ENCODE data around the gene WDR70.
"Not testable (repeated sequence)": the region's sequence is repeated elsewhere in the genome, so short reads cannot be mapped to it uniquely, and the experiment has no call there.

The WDR70 gene

DNA sequence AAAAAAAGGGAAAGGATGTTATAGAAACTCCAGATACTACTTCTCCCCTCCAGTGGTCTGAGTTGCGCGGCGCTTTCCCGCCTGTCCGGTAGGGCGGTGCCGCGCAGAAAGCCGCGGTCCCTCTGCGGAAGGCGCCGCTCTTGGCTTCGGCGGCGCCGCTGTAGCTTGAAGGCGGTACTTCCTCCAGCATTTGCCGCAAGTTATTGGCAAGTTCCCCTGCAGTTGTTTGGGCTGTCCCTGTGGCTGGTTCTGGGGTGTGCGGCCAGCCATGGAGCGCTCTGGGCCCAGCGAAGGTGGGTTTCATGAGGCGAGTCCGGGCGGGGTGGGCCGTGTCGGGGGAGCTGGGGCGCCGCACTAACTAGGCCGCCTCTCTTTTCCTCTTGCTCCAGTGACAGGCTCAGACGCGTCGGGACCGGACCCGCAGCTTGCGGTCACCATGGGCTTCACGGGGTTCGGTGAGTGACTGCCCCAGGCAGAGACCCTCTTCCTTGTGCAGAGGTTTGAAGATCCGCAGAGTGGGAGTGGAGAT, at the start of gene WDR70:
WDR70 (plus strand) TSS at position 219 of the 529 bp plus-strand sequence; CDS start at position 269, 50 bp downstream.
- peak; percentile 91 for DNase-seq (ENCODE audit: low read depth)

DNA sequence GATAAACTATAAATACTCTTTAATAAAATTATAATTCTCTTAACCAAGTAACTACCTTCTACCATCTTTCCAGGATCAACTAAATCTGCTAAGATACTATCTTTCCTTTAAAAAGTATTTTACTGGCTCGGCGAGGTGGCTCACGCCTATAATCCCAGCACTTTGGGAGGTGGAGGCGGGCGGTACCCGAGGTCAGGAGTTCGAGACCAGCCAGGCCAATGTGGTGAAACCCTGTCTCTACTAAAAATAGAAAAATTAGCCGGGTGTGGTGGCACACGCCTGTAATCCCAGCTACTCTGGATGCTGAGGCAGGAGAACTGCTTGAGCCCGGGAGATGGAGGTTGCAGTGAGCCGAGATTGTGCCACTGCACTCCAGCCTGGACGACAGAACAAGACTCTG, 44.4 kb upstream of the WDR70 start:
- DNase-seq (ENCODE audit: low read depth), result not testable (repeated sequence)

DNA sequence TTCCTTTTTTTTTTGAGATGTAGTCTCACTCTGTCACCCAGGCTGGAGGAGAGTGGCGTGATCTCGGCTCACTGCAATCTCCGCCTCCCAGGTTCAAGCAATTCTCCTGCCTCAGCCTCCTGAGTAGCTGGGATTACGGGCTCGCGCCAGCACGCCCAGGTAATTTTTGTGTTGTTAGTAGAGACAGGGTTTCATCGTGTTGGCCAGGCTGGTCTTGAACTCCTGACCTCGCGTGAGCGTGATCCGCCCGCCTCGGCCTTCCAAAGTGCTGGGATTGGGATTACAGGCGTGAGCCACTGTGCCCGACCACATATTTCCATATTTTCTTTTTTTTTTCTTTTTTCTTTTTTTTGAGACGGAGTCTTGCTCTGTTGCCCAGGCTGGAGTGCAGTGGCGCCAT, 36.4 kb upstream of the WDR70 start:
- DNase-seq (ENCODE audit: low read depth), result not testable (repeated sequence)

DNA sequence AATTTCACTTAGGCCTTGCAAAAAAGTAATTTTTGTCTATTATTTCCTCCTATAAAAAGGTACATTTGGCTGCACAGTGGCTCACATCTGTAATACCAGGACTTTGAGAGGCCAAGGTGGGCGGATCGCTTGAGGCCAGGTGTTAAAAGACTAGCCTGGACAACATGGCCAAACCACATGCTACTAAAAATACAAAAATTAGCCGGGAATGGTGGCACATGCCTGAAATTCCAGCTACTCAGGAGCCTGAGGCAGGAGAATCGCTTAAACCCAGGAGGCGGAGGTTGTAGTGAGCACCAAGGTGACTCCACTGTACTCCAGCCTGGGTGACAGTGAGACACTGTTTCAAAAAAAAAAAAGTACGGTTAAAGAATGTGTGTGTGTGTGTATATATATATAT, 24.0 kb upstream of the WDR70 start:
- DNase-seq (ENCODE audit: low read depth), result no peak

DNA sequence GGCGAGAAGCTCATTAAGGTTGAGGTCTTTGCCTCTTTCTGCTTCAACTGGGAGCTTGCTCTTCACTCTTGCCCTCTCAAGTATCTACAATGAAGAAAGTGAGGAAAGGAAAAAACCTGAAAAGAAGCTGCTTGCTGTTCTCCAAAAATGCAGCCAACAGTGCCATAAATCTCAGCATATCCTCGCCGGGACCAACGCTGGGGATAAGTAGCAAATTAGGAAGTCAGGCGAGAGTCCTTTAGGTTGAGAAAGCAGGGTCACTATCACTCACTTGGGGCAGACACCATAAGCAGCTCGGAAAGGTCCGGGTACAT, 8.6 kb upstream of the WDR70 start:
- DNase-seq (ENCODE audit: low read depth), result no peak

DNA sequence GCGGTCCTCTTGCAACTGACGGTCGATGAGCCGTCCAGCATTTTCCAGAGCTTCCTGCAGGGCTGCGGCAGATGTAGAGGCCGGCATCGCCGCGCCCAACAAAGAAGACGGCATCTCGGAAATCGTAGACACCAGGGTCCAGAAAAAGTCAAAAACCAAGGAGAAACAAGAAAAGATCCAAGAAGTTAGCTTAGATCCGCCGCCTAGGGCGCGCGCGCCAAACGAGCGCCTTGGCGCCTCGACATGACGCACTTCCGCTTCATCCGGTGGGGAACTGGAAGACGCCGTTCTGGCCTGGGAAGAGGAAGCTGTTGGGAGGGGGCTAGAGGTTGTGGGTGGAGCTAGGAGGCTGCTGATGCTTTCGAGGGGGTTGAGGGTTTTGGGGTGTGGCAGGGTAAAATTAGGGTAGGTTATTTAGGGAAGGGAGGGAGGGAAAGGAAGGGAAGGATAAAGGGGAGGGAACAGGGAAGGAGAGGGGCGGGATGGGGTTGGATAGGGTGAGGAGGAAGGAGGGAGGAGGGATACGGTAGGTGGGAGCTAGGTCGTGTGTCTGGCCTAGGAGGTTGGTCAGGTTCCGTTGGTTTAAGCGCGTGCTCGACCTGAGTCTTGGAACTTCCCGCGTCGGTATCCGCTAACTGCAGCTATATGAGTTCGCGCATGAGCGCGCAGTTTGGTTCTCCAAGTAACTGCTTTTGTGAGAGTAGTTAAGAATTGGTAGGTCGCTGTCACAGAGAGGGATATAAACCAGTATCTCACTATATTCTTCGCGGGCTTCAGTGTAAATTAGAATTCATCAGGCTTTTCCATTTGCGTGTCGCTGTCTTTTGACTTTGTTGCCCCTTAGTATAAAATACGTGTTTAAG, 8.0 kb upstream of the WDR70 start, which contains the start of gene NUP155:
NUP155 (minus strand) TSS at position 243 of the 863 bp plus-strand sequence; CDS start at position 114, 129 bp downstream.
- peak; percentile 96 for DNase-seq (ENCODE audit: low read depth)

DNA sequence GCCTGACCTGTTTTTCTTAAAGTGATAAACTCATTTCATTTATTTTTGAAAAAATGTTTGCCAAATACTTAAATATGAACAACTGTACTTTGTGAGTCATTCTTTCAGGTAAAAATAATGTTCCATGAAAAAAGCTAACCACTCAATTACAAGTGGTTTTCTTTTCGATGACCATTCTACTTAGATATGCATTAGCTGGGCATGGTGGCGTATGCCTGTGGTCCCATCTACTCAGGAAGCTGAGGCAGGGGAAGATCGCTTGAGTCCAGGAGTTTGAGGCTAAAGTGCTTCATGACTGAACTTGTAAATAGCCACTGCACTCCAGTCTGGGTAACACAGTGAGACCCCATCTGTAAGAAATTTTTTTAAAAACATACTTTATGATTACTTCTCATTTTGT, 4.0 kb upstream of the WDR70 start:
- DNase-seq (ENCODE audit: low read depth), result no peak

DNA sequence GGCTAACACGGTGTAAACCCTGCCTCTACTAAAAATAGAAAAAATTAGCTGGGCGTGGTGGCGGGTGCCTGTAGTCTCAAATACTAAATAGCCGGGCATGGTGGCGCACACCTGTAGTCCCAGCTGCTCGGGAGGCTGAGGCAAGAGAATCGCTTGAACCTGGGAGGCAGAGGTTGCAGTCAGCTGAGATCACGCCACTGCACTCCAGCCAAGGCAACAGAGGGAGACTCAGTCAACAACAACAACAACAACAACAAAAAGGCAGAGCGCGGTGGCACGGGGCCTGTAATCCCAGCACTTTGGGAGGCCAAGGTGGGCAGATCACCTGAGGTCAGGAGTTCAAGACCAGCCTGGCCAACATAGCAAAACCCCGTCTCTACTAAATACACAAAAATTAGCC, 1.1 kb upstream of the WDR70 start:
- DNase-seq (ENCODE audit: low read depth), result not testable (repeated sequence)

DNA sequence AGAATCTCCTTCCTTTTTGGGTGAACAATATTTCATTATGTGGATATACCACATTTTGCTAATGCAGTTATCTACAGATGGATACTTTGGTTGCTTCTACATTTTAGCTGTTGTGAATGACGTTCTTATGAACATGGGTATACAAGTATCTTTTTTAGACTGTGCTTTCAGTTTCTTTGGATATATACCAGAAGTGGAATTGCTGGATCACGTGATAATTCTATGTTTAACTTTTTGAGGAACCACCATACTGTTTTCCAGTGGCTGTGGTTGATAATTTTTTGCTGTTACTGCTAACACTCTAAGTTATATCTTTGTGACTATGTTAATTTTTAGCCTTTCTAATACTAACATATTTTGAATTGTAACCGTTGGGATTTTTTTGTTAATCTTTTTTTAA, 12.5 kb downstream of the WDR70 start:
- no peak for DNase-seq (ENCODE audit: low read depth)

DNA sequence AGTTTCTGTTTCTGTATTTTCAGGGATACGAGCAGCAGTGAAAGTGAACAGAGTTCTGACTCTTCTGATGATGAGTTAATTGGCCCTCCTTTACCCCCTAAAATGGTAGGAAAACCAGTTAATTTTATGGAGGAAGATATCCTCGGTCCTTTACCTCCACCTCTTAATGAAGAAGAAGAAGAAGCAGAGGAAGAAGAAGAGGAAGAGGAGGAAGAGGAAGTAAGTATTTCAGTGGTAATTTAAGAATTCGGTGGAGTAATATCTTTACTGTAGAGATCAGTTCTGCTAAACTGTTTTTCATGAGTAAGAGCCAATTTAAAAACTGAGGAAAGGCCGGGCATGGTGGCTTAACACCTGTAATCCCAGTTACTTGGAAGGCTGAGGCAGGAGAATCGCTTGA, 17.2 kb downstream of the WDR70 start:
- DNase-seq (ENCODE audit: low read depth), result no peak

DNA sequence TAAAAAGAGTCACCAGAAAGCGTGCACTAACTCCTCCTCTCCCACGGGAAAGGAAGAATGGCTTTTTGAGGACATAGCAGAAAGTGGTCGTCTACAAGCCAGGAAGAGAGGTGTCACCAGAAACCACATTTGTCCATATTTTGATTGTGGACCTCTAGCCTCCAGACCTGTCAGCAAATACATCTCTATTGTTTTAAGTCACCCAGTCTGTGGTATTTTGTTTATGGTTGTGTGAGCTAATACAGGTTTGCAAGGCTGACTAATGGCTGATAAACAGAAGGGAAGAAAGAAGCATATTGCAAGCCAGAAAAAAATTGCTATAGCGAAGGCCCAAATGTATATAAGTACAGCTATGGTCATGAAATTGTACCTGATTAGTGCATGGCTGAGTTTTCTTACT, 21.4 kb downstream of the WDR70 start:
- no peak for DNase-seq (ENCODE audit: low read depth)

DNA sequence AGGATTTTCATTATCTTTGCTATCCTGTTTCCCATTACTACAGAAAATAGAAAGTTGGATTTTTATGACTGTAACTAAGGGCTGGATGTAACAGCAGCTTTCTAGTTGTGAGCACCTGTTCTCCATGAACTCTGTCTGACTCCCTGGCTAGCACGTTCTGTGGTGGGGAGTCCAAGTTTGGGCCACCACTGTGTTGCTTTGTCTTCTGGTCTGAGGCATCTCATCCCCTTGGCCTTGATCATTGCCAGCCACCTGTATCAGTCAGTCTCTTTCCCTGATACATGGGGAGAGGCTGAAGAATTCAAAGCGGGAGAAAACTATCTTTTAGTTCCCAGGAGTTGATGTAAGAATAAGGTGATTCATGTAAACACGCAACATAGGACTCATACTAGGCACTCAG, 33.4 kb downstream of the WDR70 start:
- DNase-seq (ENCODE audit: low read depth), result no peak

DNA sequence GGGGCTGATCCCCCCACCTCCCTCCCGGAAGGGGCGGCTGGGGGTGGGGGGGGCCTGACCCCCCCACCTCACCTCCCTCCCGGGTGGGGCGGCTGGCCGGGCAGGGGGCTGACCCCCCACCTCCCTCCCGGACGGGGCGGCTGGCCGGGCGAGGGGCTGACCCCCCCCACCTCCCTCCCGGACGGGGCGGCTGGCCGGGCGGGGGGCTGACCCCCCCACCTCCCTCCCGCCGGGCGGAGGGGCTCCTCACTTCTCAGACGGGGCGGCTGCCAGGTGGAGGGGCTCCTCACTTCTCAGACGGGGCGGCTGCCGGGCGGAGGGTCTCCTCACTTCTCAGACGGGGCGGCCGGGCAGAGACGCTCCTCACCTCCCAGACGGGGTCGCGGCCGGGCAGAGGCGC, 36.3 kb downstream of the WDR70 start:
- DNase-seq (ENCODE audit: low read depth), result not testable (repeated sequence)

DNA sequence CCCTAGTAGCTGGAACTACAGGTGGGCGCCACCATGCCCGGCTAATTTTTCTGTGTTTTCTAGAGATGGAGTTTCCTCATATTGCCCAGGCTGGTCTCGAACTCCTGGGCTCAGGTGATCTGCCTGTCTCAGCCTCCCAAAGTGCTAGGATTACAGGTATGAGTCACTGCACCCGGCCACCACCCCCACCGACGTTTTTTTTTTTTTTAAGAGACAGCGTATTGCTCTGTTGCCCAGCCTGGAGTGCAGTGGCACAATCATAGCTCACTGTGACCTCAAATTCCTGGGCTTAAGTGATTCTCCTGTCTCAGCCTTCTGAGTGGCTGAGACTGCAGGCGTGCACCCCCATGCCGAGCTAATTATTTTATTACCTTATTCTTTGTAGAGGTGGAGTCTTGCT, 38.2 kb downstream of the WDR70 start:
- no peak for DNase-seq (ENCODE audit: low read depth)

DNA sequence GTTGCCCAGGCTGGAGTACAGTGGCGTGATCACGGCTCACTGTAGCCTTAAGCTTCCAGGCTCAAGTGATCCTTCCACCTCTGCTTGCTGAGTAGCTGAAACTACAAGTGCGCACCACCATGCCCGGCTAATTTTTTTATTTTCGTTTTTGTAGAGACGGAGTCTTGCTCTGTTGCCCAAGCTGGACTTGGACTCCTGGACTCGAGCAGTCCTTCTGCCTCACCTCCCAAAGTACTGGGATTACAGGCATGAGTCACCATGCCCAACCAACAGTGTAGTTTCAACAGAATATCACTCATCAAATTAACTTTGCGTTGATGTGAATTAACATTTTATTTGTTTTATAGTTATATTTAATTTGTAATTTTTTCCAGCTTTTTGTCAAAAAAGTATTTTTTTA, 45.3 kb downstream of the WDR70 start:
- no peak for DNase-seq (ENCODE audit: low read depth)

DNA sequence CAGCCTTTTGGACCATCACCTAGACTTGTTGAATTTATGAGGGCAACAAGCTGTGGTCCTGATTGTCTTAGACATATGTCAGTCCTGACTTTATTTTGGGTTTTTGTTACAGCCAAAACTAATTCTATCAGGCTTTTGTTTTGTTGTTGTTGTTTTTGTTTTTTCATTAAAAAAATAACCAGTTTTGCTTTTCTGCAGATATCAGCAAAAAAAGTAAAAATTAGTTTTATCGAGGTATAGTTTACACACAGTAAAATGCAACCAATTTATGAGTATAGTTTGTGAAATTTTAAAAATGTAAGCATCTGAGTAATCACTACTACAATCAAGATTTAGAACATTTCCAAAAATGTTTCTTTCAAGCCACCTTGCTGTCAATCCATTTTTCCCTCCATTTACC, 48.9 kb downstream of the WDR70 start:
- no peak for DNase-seq (ENCODE audit: low read depth)

DNA sequence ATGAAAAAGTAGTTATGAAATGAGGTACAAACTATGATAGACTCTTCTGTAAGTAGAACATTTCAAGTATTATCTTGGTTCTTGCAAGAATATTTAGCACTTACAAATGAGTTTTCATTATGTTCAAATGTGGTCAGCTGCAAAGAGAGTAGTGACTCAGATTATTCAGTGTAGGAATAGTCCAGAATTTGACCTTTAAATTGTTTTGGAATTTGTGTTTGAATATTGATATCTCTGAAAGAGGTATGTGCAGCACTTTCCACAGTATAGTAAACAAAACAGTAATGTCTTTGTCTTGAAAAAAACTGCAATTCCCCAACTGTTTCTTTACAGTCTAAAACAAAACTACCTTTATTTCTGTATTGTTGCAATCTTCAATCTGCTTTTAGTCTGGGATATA, 56.1 kb downstream of the WDR70 start:
- DNase-seq (ENCODE audit: low read depth), result peak; percentile 30

DNA sequence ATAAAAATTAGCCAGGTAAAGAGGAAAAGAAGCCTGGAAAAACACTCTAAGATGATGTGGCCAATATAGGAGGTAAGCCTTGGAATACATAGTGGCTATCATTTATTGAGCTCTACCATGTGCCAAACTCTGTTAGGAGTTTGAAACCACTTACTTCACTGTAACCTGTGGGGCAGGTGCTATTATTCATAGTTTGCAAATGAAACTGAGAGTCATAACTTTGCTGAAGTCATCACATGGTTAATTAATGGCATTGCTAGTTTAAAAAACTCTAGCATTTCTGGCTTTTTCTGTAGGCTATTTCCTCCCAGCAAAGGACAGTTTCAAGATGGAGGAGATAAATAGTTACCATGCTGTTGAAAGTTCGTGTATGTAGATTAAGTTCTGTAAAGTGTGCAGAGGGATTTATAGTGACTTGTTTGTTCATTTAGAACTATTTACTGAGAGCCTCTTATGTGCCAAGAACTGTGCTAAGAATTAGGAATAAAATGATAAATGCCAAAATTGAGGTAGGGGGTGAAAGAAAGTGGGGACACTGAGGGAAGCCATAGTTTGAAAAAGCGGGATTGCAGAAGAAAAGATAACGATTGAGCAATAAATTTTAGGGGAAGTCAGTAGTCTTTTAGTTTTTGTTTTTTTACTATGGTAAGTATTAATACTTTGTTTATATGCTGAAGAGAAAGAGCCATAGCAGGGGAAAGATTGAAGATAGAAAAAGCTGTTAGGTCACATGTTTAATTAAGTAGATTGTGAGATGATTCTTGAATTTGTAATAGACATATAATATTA, 57.2 kb downstream of the WDR70 start:
- no peak for DNase-seq (ENCODE audit: low read depth)

DNA sequence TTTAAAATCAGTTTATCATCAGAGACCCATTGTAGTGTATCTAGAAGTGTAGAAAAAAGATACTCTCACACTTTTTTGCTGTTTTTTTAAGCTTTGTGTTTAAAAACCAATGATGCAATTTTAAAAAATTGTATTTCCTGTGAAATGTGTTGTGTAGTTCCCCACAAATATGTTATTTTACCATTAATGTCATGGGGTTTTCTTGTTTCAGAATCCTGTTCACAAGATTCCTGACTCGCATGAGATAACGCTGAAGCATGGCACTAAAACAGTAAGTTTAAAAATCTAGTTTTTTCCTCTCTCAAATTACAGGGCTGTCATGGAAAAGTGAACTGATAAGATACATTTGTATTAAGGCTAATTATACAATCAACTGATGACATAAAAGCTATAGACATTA, 58.6 kb downstream of the WDR70 start:
- peak; percentile 41 for DNase-seq (ENCODE audit: low read depth)

DNA sequence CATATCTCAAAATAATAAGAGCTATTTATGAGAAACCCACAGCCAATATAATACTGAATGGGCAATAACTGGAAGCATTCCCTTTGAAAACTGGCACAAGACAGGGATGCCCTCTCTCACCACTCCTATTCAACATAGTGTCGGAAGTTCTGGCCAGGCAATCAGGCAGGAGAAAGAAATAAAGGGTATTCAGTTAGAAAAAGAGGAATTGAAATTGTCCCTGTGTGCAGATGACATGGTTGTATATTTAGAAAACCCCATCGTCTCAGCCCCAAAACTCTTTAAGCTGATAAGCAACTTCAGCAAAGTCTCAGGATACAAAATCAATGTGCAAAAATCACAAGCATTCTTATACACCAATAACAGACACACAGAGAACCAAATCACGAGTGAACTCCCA, 66.7 kb downstream of the WDR70 start:
- DNase-seq (ENCODE audit: low read depth), result not testable (repeated sequence)

DNA sequence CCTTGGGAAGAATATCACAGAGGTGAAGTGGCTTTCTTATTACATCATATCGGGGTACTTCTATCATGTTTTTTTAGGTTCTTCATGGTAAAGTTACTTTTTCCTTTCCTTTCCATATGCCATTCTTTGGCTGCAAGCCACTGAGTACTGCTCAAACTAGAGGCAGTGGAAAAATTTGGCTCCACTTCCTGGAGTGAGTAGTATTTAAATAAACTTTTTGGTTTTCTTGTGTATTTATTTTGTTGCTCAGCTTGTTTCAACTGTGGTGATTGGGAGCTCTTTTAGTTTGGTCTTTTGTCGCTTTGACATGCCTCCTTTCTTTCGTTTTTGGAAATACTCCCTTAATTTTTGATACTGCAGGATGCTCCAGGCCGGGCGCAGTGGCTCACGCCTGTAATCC, 69.8 kb downstream of the WDR70 start:
- DNase-seq (ENCODE audit: low read depth), result peak; percentile 62

DNA sequence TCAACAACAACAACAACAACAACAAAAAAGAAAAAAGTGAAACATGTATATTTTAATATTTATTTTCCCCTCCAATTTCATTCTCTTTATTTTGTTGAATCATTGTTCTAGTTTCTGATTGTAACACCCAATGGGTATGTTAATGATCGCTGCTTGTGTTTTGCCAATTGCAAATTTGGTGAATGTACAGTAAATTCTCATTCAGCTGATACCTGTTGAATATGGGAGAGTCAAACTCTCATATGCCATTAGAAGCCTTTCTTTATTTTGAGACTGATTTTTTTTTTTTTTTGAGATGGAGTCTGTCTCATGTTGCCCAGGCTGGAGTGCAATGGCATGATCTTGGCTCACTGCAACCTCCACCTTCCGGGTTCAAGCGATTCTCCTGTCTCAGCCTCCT, 72.9 kb downstream of the WDR70 start:
- not testable (repeated sequence) for DNase-seq (ENCODE audit: low read depth)

DNA sequence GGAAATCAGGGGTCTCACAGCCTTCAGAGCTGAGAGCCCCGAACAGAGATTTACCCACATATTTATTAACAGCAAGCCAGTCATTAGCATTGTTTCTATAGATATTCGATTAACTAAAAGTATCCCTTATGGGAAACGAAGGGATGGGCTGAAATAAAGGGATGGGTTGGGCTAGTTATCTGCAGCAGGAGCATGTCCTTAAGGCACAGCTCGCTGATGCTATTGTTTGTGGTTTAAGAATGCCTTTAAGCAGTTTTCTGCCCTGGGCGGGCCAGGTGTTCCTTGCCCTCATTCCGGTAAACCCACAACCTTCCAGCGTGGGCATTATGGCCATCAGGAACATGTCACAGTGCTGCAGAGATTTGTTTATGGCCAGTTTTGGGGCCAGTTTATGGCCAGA, 74.1 kb downstream of the WDR70 start:
- DNase-seq (ENCODE audit: low read depth), result not testable (repeated sequence)
